Hepatocyte (in vitro differentiated cells): ENCODE measurements around the gene ATXN7L1. TPM values are rescaled to one million over a fixed set of nuclear protein-coding genes. Genes with fewer than 3 reads are reported as not detected.

Experiments used
- DNase-seq: peaks from one replicate; pipeline ENCODE4 v3.0.0-alpha.2; 2016; ENCODE audit warnings: low spot score
- H2AFZ ChIP-seq: fragments of 200-600 bp; sonication (generic); 2 replicates; pipeline ENCODE4 v1.6.0; 2016; ENCODE audit warnings: antibody characterized with exemption, mild to moderate bottlenecking
- H3K27ac ChIP-seq: fragments of 200-600 bp; sonication (generic); 2 replicates; pipeline ENCODE4 v1.5.1; 2016; ENCODE audit warnings: mild to moderate bottlenecking
- H3K27me3 ChIP-seq: fragments of 200-600 bp; sonication (generic); 2 replicates; pipeline ENCODE4 v1.6.1; 2016
- H3K36me3 ChIP-seq: fragments of 200-600 bp; sonication (generic); replicated peaks from 2 replicates; pipeline ENCODE4 v1.5.1; 2016; ENCODE audit warnings: low read depth; ENCODE audit not compliant: insufficient read depth
- H3K4me1 ChIP-seq: fragments of 200-600 bp; sonication (generic); 2 replicates; pipeline ENCODE4 v1.5.1; 2016; ENCODE audit warnings: mild to moderate bottlenecking, moderate library complexity; ENCODE audit not compliant: insufficient read depth
- H3K4me2 ChIP-seq: fragments of 200-600 bp; sonication (generic); 2 replicates; pipeline ENCODE4 v1.6.0; 2016
- H3K4me3 ChIP-seq: fragments of 200-600 bp; sonication (generic); 2 replicates; pipeline ENCODE4 v1.5.1; 2016; ENCODE audit warnings: mild to moderate bottlenecking
- H3K79me2 ChIP-seq: fragments of 200-600 bp; sonication (generic); 2 replicates; pipeline ENCODE4 v1.6.0; 2017; ENCODE audit warnings: mild to moderate bottlenecking
- H3K9me2 ChIP-seq: fragments of 200-600 bp; sonication (generic); replicated peaks from 2 replicates; pipeline ENCODE4 v1.6.0; 2017; ENCODE audit warnings: mild to moderate bottlenecking; ENCODE audit not compliant: insufficient read depth
- H3K9me3 ChIP-seq: fragments of 200-600 bp; sonication (generic); 2 replicates; pipeline ENCODE4 v1.5.1; 2016; ENCODE audit warnings: low read depth, mild to moderate bottlenecking
- H4K20me1 ChIP-seq: fragments of 200-600 bp; sonication (generic); 2 replicates; pipeline ENCODE4 v1.6.0; 2016; ENCODE audit warnings: mild to moderate bottlenecking; ENCODE audit not compliant: insufficient read depth, poor library complexity, severe bottlenecking
- EZH2 ChIP-seq: fragments of 200-600 bp; sonication (generic); IDR thresholded peaks from 2 replicates; pipeline ENCODE4 v1.6.1; 2016; ENCODE audit warnings: antibody characterized with exemption, mild to moderate bottlenecking, borderline replicate concordance
- EZH2phosphoT487 ChIP-seq: fragments of 200-600 bp; sonication (generic); IDR thresholded peaks from one replicate; pipeline ENCODE4 v1.6.1; 2018; ENCODE audit warnings: antibody characterized with exemption, mild to moderate bottlenecking, low read depth, moderate library complexity; ENCODE audit not compliant: unreplicated experiment, severe bottlenecking
- WGBS: methylation state at CpG from one replicate; pipeline ENCODE4 v1.1.6; 2016; ENCODE audit warnings: low lambda C conversion rate; ENCODE audit errors: missing lambda C conversion rate; 5-methylcytosine and 5-hydroxymethylcytosine counted together
- polyA plus RNA-seq: library from polyadenylated mRNA; unstranded; fragments of >200 nt; fragmentation: Nextera tagmentation; extraction: Ambion mirVana; gene quantifications from 2 replicates; pipeline ENCODE4 v1.2.1, GENCODE V29; 2016
- total RNA-seq: library from RNA; depleted of rRNA; stranded (reverse); fragments of >200 nt; gene quantifications from 2 replicates; pipeline ENCODE4 v1.2.3, GENCODE V29; 2014
- TF ChIP-seq, protein P1 (sequence below): fragments of 200-600 bp; sonication (generic); IDR thresholded peaks from 2 replicates; pipeline ENCODE4 v1.5.1; 2016; ENCODE audit warnings: antibody characterized with exemption, mild to moderate bottlenecking; ENCODE audit not compliant: poor library complexity

ATXN7L1 gene
- total and polyA plus RNA-seq, 2 experiments from 2014 or later = 8.9 to 9.3 TPM

GRCh38 chr7:105904064-105904463, 27.7 kb upstream of the ATXN7L1 start:
- H3K9me3 ChIP-seq = no peaks in the 10 kb centered on the region
- no peak for DNase-seq
- 85% methylated on average over 1 of the region's 1 CpG for WGBS
- H3K4me3 ChIP-seq = no peak overlapping the region
- peaks cover 8% of the 10 kb centered on the region for H3K79me2 ChIP-seq
- H3K4me1 ChIP-seq = no peaks in the 10 kb centered on the region
- H2AFZ ChIP-seq = no peak overlapping the region
- no peaks in the 10 kb centered on the region for H4K20me1 ChIP-seq
- H3K27ac ChIP-seq = no peak overlapping the region
- H3K9me2 ChIP-seq = no peaks in the 10 kb centered on the region
- H3K4me2 ChIP-seq = no peak overlapping the region
- TF ChIP-seq EZH2 (no peak), EZH2phosphoT487 (no peak)
- TF ChIP-seq, protein P1, sequence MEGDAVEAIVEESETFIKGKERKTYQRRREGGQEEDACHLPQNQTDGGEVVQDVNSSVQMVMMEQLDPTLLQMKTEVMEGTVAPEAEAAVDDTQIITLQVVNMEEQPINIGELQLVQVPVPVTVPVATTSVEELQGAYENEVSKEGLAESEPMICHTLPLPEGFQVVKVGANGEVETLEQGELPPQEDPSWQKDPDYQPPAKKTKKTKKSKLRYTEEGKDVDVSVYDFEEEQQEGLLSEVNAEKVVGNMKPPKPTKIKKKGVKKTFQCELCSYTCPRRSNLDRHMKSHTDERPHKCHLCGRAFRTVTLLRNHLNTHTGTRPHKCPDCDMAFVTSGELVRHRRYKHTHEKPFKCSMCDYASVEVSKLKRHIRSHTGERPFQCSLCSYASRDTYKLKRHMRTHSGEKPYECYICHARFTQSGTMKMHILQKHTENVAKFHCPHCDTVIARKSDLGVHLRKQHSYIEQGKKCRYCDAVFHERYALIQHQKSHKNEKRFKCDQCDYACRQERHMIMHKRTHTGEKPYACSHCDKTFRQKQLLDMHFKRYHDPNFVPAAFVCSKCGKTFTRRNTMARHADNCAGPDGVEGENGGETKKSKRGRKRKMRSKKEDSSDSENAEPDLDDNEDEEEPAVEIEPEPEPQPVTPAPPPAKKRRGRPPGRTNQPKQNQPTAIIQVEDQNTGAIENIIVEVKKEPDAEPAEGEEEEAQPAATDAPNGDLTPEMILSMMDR = no peak
- no peaks in the 10 kb centered on the region for H3K36me3 ChIP-seq
- no peaks in the 10 kb centered on the region for H3K27me3 ChIP-seq

- WGBS = 96% methylated on average over 6 of the region's 6 CpGs
- DNase-seq = no peak
- TF ChIP-seq EZH2phosphoT487 = no peak
Observed at GRCh38 chr7:105902325-105902911, 26.0 kb upstream of the ATXN7L1 start.

GRCh38 chr7:105897999-105898398, 21.6 kb upstream of the ATXN7L1 start:
- H3K27ac ChIP-seq = peak overlapping the region; percentile 15
- H3K9me3 ChIP-seq = no peaks in the 10 kb centered on the region
- H3K4me1 ChIP-seq = peaks cover 4% of the 10 kb centered on the region
- no peak overlapping the region for H2AFZ ChIP-seq
- no peaks in the 10 kb centered on the region for H3K9me2 ChIP-seq
- no peak overlapping the region for H3K4me2 ChIP-seq
- peaks cover 10% of the 10 kb centered on the region for H3K79me2 ChIP-seq
- no peaks in the 10 kb centered on the region for H4K20me1 ChIP-seq
- H3K4me3 ChIP-seq = no peak overlapping the region
- DNase-seq = no peak
- 84% methylated on average over 3 of the region's 3 CpGs for WGBS
- TF ChIP-seq, protein P1 = no peak
- TF ChIP-seq EZH2 (no peak), EZH2phosphoT487 (no peak)
- no peaks in the 10 kb centered on the region for H3K36me3 ChIP-seq
- no peaks in the 10 kb centered on the region for H3K27me3 ChIP-seq

More at GRCh38 chr7:105902325-105902911, 26.0 kb upstream of the ATXN7L1 start:
- peaks cover 4% of the 10 kb centered on the region for H3K4me1 ChIP-seq
- H3K27ac ChIP-seq = no peak overlapping the region
- H3K9me3 ChIP-seq = no peaks in the 10 kb centered on the region
- H3K36me3 ChIP-seq = no peaks in the 10 kb centered on the region
- H3K79me2 ChIP-seq = peaks cover 10% of the 10 kb centered on the region
- no peak overlapping the region for H2AFZ ChIP-seq
- H3K4me3 ChIP-seq = no peak overlapping the region
- H4K20me1 ChIP-seq = no peaks in the 10 kb centered on the region
- no peaks in the 10 kb centered on the region for H3K27me3 ChIP-seq
- H3K9me2 ChIP-seq = no peaks in the 10 kb centered on the region
- H3K4me2 ChIP-seq = no peak overlapping the region

GRCh38 chr7:105896407-105896911, 20.1 kb upstream of the ATXN7L1 start:
- peaks cover 10% of the 10 kb centered on the region for H3K79me2 ChIP-seq
- H3K27me3 ChIP-seq = no peaks in the 10 kb centered on the region
- H2AFZ ChIP-seq = no peak overlapping the region
- TF ChIP-seq, protein P1 = no peak
- TF ChIP-seq EZH2phosphoT487 = no peak
- no peak for TF ChIP-seq EZH2
- H3K27ac ChIP-seq = no peak overlapping the region
- H4K20me1 ChIP-seq = no peaks in the 10 kb centered on the region
- 68% methylated on average over 1 of the region's 1 CpG for whole genome bisulfite sequencing
- peak; percentile 25 for DNase-seq
- H3K4me3 ChIP-seq = no peak overlapping the region
- no peaks in the 10 kb centered on the region for H3K9me3 ChIP-seq
- no peak overlapping the region for H3K4me2 ChIP-seq
- H3K36me3 ChIP-seq = no peaks in the 10 kb centered on the region
- H3K4me1 ChIP-seq = peaks cover 4% of the 10 kb centered on the region
- H3K9me2 ChIP-seq = no peaks in the 10 kb centered on the region
